Endodermal cell (in vitro differentiated cells): ENCODE results near the gene DBH. TPM values are rescaled to one million over a fixed set of nuclear protein-coding genes. Genes with fewer than 3 reads are reported as not detected.

Source experiments
- DNase-seq: peaks from one replicate; pipeline ENCODE4 v3.0.0-alpha.2; 2017
- H3K27ac ChIP-seq: 2 replicates; pipeline ENCODE4 v1.5.1; 2013; ENCODE audit warnings: mild to moderate bottlenecking, low read depth, low read length, moderate library complexity
- H3K27me3 ChIP-seq: 2 replicates; pipeline ENCODE4 v1.6.1; 2013; ENCODE audit warnings: mild to moderate bottlenecking, low read length, moderate library complexity; ENCODE audit not compliant: insufficient read depth, control insufficient read depth, poor library complexity, severe bottlenecking
- H3K36me3 ChIP-seq: 2 replicates; pipeline ENCODE4 v1.7.0; 2013; ENCODE audit warnings: mild to moderate bottlenecking, low read length, moderate library complexity; ENCODE audit not compliant: control insufficient read depth, insufficient read depth
- H3K4me1 ChIP-seq: one replicate; pipeline ENCODE4 v1.7.0; 2013; ENCODE audit warnings: low read length; ENCODE audit not compliant: control insufficient read depth, insufficient read depth
- H3K4me3 ChIP-seq: 2 replicates; pipeline ENCODE4 v1.5.1; 2013; ENCODE audit warnings: mild to moderate bottlenecking, low read length, moderate library complexity
- H3K9ac ChIP-seq: 2 replicates; pipeline ENCODE4 v1.6.1; 2013; ENCODE audit warnings: mild to moderate bottlenecking, low read length, moderate library complexity; ENCODE audit not compliant: poor library complexity, severe bottlenecking; ENCODE audit errors: extremely low read depth
- H3K9me3 ChIP-seq: 2 replicates; pipeline ENCODE4 v1.6.1; 2013; ENCODE audit warnings: mild to moderate bottlenecking, low read length, moderate library complexity; ENCODE audit not compliant: control insufficient read depth
- H3K27ac Mint-ChIP-seq: 2 replicates; pipeline ENCODE4 v1.8.0; 2020; ENCODE audit warnings: mixed read lengths
- H3K27me3 Mint-ChIP-seq: 2 replicates; pipeline ENCODE4 v1.8.0; 2021; ENCODE audit warnings: mild to moderate bottlenecking, mixed read lengths; ENCODE audit not compliant: insufficient read depth
- H3K36me3 Mint-ChIP-seq: 2 replicates; pipeline ENCODE4 v1.8.0; 2020; ENCODE audit warnings: low read depth, mixed read lengths
- H3K4me1 Mint-ChIP-seq: 2 replicates; pipeline ENCODE4 v1.8.0; 2020; ENCODE audit warnings: mixed read lengths
- H3K4me3 Mint-ChIP-seq: 2 replicates; pipeline ENCODE4 v1.8.0; 2020; ENCODE audit warnings: mild to moderate bottlenecking, moderate library complexity, mixed read lengths
- H3K9me3 Mint-ChIP-seq: 2 replicates; pipeline ENCODE4 v1.8.0; 2020; ENCODE audit warnings: mild to moderate bottlenecking, mixed read lengths
- CTCF ChIP-seq: fragments of 200-600 bp; sonication (generic); conservative IDR thresholded peaks from 2 replicates; pipeline ENCODE4 v1.5.0; 2021; ENCODE audit warnings: antibody characterized with exemption, mild to moderate bottlenecking
- WGBS, 2 experiments: methylation state at CpG; one replicate each; pipeline versions ENCODE4 v1.1.5 to v1.1.7; 2013; ENCODE audit warnings: missing lambda C conversion rate in 2 of 2, mixed read lengths in 1 of 2; ENCODE audit not compliant: insufficient coverage in 1 of 2, insufficient read length in 1 of 2; 5-methylcytosine and 5-hydroxymethylcytosine counted together
- total RNA-seq, 2 donors: library from RNA; stranded (reverse); fragmentation: NEBNext Ultra II Directional in 1 of 2; extraction: Animal tissue kit (Norgen Biotek cat#: 25700) in 1 of 2; gene quantifications; 2 replicates in 1 of 2; 3 replicates in 1 of 2; pipeline ENCODE4 v1.2.1, GENCODE V29; 2021

DBH gene
- total RNA-seq, 2 donors from 2014 or later: not detected

- H3K9me3 Mint-ChIP-seq: no peaks in the 10 kb centered on the region
- no peaks in the 10 kb centered on the region for H3K9me3 ChIP-seq
- H3K4me3 Mint-ChIP-seq: no peak overlapping the region
- H3K27me3 Mint-ChIP-seq: peaks cover 32% of the 10 kb centered on the region
- H3K4me3 ChIP-seq: no peak overlapping the region
- no peak overlapping the region for H3K27ac ChIP-seq
- no peak for DNase-seq
- no peak for TF ChIP-seq CTCF
- H3K27ac Mint-ChIP-seq: no peak overlapping the region
- no peaks in the 10 kb centered on the region for H3K4me1 Mint-ChIP-seq
- WGBS, 2 experiments: 89 to 91% methylated on average over 8 of the region's 8 CpGs
- H3K4me1 ChIP-seq: no peaks in the 10 kb centered on the region
- H3K36me3 Mint-ChIP-seq: no peaks in the 10 kb centered on the region
- H3K9ac ChIP-seq: no peak overlapping the region
- H3K36me3 ChIP-seq: no peaks in the 10 kb centered on the region
- peaks cover 54% of the 10 kb centered on the region for H3K27me3 ChIP-seq
Measured at GRCh38 chr9:133612816-133613215, 23.3 kb upstream of the DBH start.

- Histone ChIP-seq H3K27ac (no peak overlapping the region), H3K9me3 (no peaks in the 10 kb centered on the region), H3K9ac (no peak overlapping the region), H3K27me3 (peaks cover 48% of the 10 kb centered on the region), H3K4me3 (no peak overlapping the region), H3K36me3 (no peaks in the 10 kb centered on the region), H3K4me1 (no peaks in the 10 kb centered on the region)
- no peak overlapping the region for H3K27ac Mint-ChIP-seq
- H3K27me3 Mint-ChIP-seq: peaks cover 26% of the 10 kb centered on the region
- no peak for TF ChIP-seq CTCF
- H3K4me1 Mint-ChIP-seq: no peaks in the 10 kb centered on the region
- H3K4me3 Mint-ChIP-seq: no peak overlapping the region
- 91 to 92% methylated on average over 13 to 16 of the region's 16 CpGs for WGBS, 2 experiments
- DNase-seq: no peak
- H3K36me3 Mint-ChIP-seq: no peaks in the 10 kb centered on the region
- no peaks in the 10 kb centered on the region for H3K9me3 Mint-ChIP-seq
Measured at GRCh38 chr9:133613432-133613831, 22.7 kb upstream of the DBH start.

GRCh38 chr9:133614056-133614455 is 22.1 kb upstream of the DBH start:
- Histone ChIP-seq H3K27ac (no peak overlapping the region), H3K9me3 (no peaks in the 10 kb centered on the region), H3K36me3 (no peaks in the 10 kb centered on the region), H3K4me1 (no peaks in the 10 kb centered on the region), H3K9ac (no peak overlapping the region), H3K27me3 (peaks cover 42% of the 10 kb centered on the region), H3K4me3 (no peak overlapping the region)
- Mint-ChIP-seq H3K4me3 (no peak overlapping the region), H3K27me3 (peaks cover 21% of the 10 kb centered on the region), H3K36me3 (no peaks in the 10 kb centered on the region), H3K9me3 (no peaks in the 10 kb centered on the region), H3K27ac (no peak overlapping the region), H3K4me1 (no peaks in the 10 kb centered on the region)
- TF ChIP-seq CTCF: no peak
- DNase-seq: no peak
- 84 to 91% methylated on average over 8 to 10 of the region's 10 CpGs for WGBS, 2 experiments
